Measurements from ENCODE around the gene IFRD2.
A peak's percentile ranks its signal among the peaks of the same experiment; 100 is the strongest.
"Not testable (repeated sequence)": the region's sequence is repeated elsewhere in the genome, so short reads cannot be mapped to it uniquely, and the experiment has no call there.

IFRD2 gene

DNA sequence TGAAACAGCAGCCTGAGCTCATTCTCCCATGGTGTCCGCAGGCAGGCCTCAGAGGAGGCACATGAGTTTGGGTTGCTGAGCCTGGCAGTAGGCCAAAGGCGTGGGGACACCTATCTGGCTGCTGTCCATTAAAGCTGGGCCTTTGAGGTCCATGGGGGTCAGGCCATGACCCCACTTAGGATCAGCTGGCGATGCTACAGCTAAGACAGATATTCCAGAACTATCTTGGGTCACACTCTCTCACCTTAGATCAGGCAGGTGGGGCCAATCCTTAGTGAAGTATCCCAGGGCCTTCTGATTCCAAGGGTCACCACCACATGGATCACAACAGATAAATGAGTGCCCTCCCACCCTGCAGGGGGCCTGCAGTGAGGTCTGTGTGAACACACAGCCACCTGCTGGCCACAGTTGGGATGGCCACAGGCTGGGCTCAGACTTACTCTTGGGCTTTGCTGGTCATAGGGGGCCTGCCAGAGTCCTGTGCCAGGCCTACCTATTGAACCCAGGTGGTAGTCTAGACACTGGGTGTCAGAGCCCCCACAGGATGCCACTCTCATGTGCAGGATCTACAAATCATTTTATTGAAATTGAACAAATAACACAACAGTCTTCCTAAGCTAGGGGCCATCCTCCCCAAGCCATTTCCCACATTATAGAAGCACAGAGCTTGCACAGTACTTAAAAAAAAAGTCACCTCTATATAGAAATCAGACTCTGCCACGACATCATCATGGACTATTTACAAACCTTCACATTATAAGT lies 32.3 kb upstream of the IFRD2 start:
- DNase-seq (ENCODE audit: low spot score): peak; percentile 63

GRCh38 chr3:50323614-50324199 lies 31.5 kb upstream of the IFRD2 start:
- DNase-seq (ENCODE audit: low spot score): no peak

DNA sequence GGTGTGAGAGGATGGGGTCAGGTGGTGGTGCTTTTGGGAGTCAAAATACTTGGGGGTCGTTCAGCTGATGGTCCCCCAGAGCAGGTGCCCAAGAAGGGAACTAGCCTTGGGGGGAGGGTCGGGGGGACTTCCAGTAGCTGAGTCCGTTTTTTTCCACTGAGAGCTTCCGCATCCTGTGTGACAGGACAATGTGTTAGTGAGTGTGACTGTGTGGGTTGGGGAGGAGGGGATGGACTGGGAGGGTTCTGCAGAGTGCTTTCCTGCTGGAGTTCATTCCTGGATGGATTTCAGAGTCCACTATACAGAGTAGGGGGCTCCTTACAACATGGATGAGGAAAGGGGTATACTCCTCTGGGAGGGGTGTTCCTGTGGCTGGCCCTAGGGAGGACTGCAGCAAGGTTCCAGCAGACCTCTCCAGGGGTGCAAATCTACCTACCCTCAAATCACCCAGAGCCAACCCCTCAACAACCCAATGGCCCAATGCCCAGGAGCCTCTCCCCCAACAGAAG lies 30.9 kb upstream of the IFRD2 start:
- no peak for DNase-seq (ENCODE audit: low spot score)

DNA sequence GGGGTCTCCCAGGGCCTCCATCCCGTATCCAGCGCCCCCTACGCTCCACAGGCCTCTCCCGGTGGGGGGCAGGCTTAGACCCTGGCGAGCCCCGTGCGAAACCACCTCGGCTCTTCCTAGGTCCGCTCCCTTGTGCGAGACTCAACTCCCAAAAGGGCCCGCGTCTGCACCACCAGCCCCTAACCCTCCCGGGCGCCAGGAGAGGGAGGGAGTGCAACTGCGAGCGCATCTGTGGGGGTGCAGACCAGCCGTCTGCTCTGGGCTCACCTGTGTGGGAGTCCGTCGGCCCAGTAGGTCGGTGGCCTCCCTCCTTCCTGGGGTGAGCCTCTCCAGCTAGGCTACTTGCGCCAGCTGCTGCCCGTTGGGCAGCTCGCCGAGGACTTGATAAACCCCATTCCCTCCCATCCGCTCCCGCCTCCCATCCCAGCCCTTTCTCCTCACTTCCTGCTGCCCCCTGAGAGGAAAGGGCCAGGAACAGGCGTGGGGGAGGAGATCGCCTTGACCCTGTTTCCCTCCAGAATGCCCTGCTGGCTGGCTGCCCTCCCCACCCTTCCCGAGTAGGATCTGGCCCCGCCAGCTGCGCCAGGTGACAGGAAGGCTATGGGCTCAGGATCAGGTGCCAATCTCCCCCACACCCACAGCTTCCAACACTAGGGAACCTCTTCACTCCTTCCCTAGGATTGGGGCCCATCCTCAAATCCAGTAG lies 30.3 kb upstream of the IFRD2 start, which contains the start of gene HYAL2:
HYAL2 (minus strand) TSS at position 360 of the 706 bp plus-strand sequence. CDS start 2,256 bp downstream, outside the sequence.
- DNase-seq (ENCODE audit: low spot score): no peak

DNA sequence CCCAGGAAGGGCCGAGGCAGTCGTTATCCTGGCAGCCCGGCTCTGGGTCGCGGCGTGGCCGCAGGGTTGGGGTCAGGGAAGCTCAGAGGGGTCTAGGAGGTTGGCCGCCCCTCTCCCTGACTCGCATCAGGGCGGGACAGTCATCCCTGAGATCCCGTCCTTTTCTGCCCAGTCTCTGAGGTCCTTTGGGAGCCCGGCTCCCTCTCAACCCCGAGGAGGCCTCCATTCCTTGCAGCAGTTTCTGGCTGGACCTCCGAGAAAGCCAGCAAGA lies 29.8 kb upstream of the IFRD2 start:
- no peak for DNase-seq (ENCODE audit: low spot score)

DNA sequence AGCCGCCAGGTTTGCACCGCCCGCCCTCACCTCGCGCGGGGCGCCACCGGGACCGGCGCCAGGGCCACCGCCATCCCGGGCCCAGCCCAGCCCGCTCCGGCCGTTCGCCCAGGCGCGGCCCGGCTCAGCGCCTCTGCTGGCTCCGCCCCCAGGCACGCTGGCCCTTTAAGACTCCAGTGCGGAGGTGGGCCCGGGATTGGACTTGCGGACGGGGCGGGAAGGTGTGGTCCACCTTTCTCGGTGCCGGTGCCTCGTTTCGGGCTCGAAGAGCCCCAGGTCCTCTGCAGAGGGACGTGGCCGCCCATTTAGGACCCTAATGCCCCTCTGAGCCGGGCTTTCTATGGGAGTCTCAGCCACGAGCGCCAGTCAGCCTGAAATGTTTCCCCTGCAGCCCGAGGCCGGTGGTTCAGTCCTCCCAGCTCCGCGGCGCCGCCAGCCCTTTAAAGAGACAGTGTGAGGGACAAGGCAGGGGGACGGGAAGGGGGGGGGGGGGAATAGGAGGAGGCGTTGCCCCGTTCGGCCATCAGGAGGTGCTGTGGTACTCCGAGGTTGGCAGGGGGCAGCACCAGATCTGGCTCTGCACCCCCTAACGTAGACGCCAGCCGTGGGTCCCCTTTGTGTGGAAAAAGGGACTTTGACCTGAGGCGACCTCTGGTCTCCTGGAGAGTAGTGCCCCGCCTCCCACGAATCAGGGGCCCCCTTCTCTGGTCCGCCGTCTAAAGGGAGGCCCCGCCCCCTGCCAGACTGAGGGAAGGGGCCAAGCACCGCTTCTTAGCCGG lies 29.3 kb upstream of the IFRD2 start:
- peak; percentile 89 for DNase-seq (ENCODE audit: low spot score)

DNA sequence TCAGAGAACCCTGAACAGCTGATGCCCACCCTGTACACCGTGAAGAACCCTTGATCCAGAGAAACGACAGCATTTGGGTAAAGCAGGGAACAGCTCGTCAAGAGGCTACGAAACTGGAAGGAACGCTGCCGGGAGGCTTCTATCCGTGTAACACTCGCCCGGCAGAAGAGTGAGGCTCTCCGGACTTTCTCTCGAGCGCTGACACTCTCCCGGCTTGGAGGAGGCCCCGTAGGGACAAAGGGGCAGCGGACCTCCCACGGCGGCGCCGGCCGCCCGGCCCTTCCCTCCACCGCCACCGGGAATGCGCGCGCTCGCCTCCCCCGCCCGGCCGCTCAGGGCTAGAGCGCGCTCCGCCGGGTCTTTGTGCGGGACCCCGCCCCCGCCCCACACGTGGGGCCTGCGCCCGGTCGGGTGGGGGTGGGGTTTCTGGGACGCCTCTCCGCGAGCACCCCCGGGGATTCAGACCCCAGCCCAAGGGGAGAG lies 28.7 kb upstream of the IFRD2 start:
- DNase-seq (ENCODE audit: low spot score): no peak

- no peak for DNase-seq (ENCODE audit: low spot score)
Observed at GRCh38 chr3:50319894-50320625, 27.8 kb upstream of the IFRD2 start.

DNA sequence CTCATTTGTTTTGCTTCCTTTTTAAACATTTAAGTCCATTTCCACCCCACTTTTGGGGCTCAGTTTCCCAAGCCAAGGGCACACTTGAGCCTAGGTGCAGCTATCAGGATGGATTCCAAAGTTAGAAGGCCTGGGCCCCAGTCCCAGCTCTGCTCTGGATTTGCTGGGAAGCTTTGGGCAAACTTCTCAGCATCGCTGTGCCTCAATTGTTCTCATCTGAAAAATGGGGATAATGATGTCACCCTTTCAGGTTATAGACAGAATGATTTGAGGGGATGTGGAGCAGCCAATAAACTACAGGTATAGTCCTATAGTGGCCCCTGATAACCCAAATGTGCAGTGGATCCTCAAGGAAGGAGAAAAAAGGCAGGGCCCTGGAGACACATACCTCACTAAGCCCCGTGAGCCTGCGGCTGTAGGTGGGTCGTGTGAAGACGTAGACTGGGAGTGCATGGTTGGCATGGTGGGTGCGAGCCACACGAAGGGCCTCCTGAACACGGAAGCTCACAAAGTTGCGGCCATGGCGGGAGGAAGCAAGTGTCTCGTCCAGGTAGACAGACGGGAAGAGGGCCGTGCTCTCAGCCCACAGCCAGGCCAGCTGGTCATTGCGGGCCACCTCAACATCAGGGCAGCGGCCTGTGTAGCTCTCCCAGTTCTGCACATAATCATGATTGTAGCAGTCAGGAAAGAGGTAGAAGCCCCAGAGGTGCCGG lies 27.1 kb upstream of the IFRD2 start:
- DNase-seq (ENCODE audit: low spot score): no peak

DNA sequence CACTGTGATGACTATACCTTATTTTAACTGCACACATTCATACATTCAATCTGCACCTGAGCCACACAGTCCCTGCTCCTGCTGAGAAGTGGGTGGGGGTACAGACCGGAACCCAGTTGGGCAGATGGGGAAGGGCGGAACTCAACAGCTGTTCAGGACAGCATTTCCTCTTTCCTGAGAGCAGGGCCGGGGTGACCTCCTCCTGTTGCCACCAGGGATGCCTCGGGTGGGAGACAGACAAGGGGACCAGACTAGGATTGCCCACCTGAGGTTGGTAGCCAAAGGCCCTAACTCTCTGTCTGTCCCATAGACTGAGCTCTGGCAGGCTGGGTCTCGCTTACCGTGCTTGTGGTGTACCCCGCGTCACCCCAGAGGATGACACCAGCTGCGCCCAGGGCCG lies 26.4 kb upstream of the IFRD2 start:
- DNase-seq (ENCODE audit: low spot score): no peak

- no peak for DNase-seq (ENCODE audit: low spot score)
Observed at GRCh38 chr3:50318163-50318562, 25.9 kb upstream of the IFRD2 start.

GRCh38 chr3:50317300-50317699 lies 25.1 kb upstream of the IFRD2 start:
- peak; percentile 88 for DNase-seq (ENCODE audit: low spot score)

GRCh38 chr3:50316657-50317242 lies 24.5 kb upstream of the IFRD2 start:
- peak; percentile 95 for DNase-seq (ENCODE audit: low spot score)

GRCh38 chr3:50314816-50315215 lies 22.6 kb upstream of the IFRD2 start:
- DNase-seq (ENCODE audit: low spot score): no peak

DNA sequence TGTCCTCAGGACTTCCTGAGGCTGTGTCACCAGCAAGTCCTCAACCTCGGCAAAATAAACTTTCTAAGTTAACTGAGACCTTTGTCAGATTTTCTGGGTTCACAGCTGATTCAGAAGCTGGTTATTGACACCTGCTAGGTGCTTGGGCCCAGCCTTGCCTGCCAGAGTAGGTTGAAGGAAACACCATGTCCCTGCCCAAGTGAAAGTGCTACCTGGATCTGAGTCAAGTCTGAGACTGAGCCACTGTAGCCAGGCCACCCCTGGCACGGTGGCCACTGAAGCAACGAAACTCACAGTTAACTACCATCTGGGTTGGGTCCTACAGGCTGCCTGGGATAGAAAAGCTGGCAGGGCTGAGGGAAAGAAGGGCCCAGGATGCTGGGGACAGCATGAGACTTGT lies 22.1 kb upstream of the IFRD2 start:
- no peak for DNase-seq (ENCODE audit: low spot score)

DNA sequence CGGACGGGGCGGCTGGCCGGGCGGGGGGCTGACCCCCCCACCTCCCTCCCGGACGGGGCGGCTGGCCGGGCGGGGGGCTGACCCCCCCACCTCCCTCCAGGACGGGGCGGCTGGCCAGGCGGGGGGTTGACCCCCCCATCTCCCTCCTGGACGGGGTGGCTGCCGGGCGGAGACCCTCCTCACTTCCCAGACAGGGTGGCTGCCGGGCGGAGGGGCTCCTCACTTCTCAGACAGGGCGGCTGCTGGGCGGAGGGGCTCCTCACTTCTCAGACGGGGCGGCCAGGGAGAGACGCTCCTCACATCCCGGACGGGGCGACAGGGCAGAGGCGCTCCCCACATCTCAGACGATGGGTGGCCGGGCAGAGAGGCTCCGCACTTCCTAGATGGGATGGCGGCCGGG lies 19.8 kb upstream of the IFRD2 start:
- not testable (repeated sequence) for DNase-seq (ENCODE audit: low spot score)

GRCh38 chr3:50304601-50305000 lies 12.4 kb upstream of the IFRD2 start:
- DNase-seq (ENCODE audit: low spot score): no peak

DNA sequence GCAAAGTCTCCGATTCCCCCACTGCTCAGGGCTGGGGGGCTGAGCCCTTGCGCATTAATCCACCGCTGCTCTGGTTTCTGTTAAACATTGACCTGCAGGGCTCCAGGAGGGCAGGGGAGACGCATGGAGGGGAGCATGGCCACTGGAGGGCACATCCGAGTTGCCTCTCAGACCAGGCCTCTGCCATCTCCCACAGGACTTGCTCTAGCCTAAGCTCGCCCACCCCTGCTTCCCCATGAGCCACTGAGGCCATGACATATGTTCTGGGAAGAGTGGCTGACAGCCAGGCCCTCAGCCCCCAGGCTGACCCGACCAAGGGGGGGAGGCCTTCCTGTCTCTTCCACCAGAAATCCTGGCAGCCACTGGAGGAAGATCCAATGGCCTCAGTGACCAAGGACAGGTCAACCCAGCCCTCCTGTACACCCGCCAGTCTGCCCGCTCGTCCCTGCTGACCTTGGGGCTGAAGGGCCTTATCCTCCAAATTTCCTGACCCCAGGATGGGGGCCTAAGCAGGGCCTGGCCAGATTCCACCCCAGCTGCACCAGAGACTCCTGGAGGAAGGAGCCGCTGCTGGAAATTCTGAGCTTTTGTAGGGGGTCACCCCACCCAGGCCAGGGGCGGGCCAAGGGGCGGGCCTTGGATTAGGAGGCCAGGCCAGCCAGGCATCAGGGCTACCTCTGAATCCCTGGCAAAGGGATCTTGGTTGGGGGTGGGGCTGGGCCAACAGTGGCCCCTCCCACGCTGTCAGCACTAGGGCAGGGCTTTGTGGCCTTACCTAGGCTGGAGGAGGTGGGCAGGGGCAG lies 11.0 kb upstream of the IFRD2 start, which contains the start of gene HYAL1:
HYAL1 (minus strand) TSS at position 562 of the 803 bp plus-strand sequence. CDS start 618 bp downstream, outside the sequence.
- peak; percentile 60 for DNase-seq (ENCODE audit: low spot score)
